Measurements from ENCODE around the gene ATP5F1B.

- TF ChIP-seq, protein P1, sequence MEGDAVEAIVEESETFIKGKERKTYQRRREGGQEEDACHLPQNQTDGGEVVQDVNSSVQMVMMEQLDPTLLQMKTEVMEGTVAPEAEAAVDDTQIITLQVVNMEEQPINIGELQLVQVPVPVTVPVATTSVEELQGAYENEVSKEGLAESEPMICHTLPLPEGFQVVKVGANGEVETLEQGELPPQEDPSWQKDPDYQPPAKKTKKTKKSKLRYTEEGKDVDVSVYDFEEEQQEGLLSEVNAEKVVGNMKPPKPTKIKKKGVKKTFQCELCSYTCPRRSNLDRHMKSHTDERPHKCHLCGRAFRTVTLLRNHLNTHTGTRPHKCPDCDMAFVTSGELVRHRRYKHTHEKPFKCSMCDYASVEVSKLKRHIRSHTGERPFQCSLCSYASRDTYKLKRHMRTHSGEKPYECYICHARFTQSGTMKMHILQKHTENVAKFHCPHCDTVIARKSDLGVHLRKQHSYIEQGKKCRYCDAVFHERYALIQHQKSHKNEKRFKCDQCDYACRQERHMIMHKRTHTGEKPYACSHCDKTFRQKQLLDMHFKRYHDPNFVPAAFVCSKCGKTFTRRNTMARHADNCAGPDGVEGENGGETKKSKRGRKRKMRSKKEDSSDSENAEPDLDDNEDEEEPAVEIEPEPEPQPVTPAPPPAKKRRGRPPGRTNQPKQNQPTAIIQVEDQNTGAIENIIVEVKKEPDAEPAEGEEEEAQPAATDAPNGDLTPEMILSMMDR (IDR thresholded peaks at IDR 0.05; ENCODE audit: poor library complexity, severe bottlenecking) = no peak
- TF ChIP-seq SMC3 (conservative IDR thresholded peaks at IDR 0.05; ENCODE audit: poor library complexity) = no peak
Observed at GRCh38 chr12:56658921-56659320, 13.1 kb upstream of the ATP5F1B start.
